ENCODE results near the gene CHST8. TPM values are rescaled to one million over a fixed set of nuclear protein-coding genes. Genes with fewer than 3 reads are reported as not detected.

CHST8 gene
- total and polyA plus RNA-seq, 12 donors: 0.13 to 0.50 (median 0.22) TPM; not detected in 3

- intact Hi-C loops (cut with DNase I): no loop called here
- Histone ChIP-seq H3K4me3 (no peak overlapping the region), H3K36me3 (no peaks in the 10 kb centered on the region), H3K27ac (no peak overlapping the region), H3K4me1 (no peaks in the 10 kb centered on the region), H3K9me3 (no peaks in the 10 kb centered on the region), H3K27me3 (peaks cover 0 to 71% (median 66%) of the 10 kb centered on the region in 7 donors)
- TF ChIP-seq CTCF (IDR thresholded peaks at IDR 0.05): no peak
- no peak for DNase-seq
- 77 to 82% methylated on average over 24 of the region's 24 CpGs for WGBS, 2 donors
- no peak for ATAC-seq
Observed at GRCh38 chr19:33686687-33687480, 65.1 kb downstream of the CHST8 start.

- intact Hi-C loops (cut with DNase I): no loop called here
- peaks cover 0 to 67% (median 61%) of the 10 kb centered on the region in 7 donors for H3K27me3 ChIP-seq
- WGBS, 2 donors: 68 to 71% methylated on average over 17 of the region's 17 CpGs
Observed at GRCh38 chr19:33687481-33688170, 65.9 kb downstream of the CHST8 start.

GRCh38 chr19:33688171-33688992 is 66.6 kb downstream of the CHST8 start:
- Histone ChIP-seq H3K27me3 (peaks cover 0 to 65% (median 58%) of the 10 kb centered on the region in 7 donors), H3K36me3 (no peaks in the 10 kb centered on the region), H3K4me3 (no peak overlapping the region), H3K4me1 (no peaks in the 10 kb centered on the region), H3K9me3 (no peaks in the 10 kb centered on the region), H3K27ac (no peak overlapping the region)
- no peak for TF ChIP-seq CTCF (IDR thresholded peaks at IDR 0.05)
- no peak for ATAC-seq
- DNase-seq: no peak
- intact Hi-C loops (cut with DNase I): no loop called here
- WGBS, 2 donors: 74 to 76% methylated on average over 12 of the region's 12 CpGs

More at GRCh38 chr19:33687481-33688170, 65.9 kb downstream of the CHST8 start:
- TF ChIP-seq CTCF (IDR thresholded peaks at IDR 0.05): no peak
- DNase-seq: no peak
- H3K36me3 ChIP-seq: no peaks in the 10 kb centered on the region
- no peak overlapping the region for H3K4me3 ChIP-seq
- H3K27ac ChIP-seq: no peak overlapping the region
- no peaks in the 10 kb centered on the region for H3K9me3 ChIP-seq
- no peak for ATAC-seq
- no peaks in the 10 kb centered on the region for H3K4me1 ChIP-seq

- intact Hi-C loops (cut with DNase I): no loop called here
- no peak overlapping the region for H3K27ac ChIP-seq
- WGBS, 2 donors: 82 to 86% methylated on average over 18 of the region's 18 CpGs
- TF ChIP-seq CTCF (IDR thresholded peaks at IDR 0.05): no peak
- H3K27me3 ChIP-seq: peaks cover 0 to 57% (median 49%) of the 10 kb centered on the region in 7 donors
- no peak for DNase-seq
- H3K9me3 ChIP-seq: no peaks in the 10 kb centered on the region
- no peak for ATAC-seq
- H3K4me3 ChIP-seq: no peak overlapping the region
- no peaks in the 10 kb centered on the region for H3K4me1 ChIP-seq
- H3K36me3 ChIP-seq: no peaks in the 10 kb centered on the region
Observed at GRCh38 chr19:33689138-33689746, 67.5 kb downstream of the CHST8 start.

Data from heart right ventricle (tissue), 16 donors.